WTC11 (cell line): ENCODE data around the gene LRRC7. TPM values are rescaled to one million over a fixed set of nuclear protein-coding genes. Genes with fewer than 3 reads are reported as not detected.

Experiments
- ATAC-seq: fragments of 200-7000 bp; cut with Tn5 transposase; 2 replicates; pipeline ENCODE4 v1.10.0; 2021; ENCODE audit warnings: mild to moderate bottlenecking, moderate library complexity
- CTCF ChIA-PET: fragments of 300-600 bp; sonication (Branson Sonifier 250); formaldehyde crosslinking; loops from one replicate; lab custom pipeline; 2021; ENCODE audit warnings: antibody characterized with exemption; lab: Charles Lee
- POLR2A ChIA-PET: fragments of 350-600 bp; sonication (Branson Sonifier 250); formaldehyde crosslinking; loops from one replicate; lab custom pipeline; 2021; ENCODE audit warnings: antibody characterized with exemption; lab: Charles Lee
- DNase-seq: peaks from one replicate; pipeline ENCODE4 v3.0.0; 2021; ENCODE audit warnings: low spot score
- H3K27ac Mint-ChIP-seq: 2 replicates; pipeline ENCODE4 v1.8.0; 2021; ENCODE audit warnings: mixed read lengths
- H3K27me3 Mint-ChIP-seq: 2 replicates; pipeline ENCODE4 v1.8.0; 2021; ENCODE audit warnings: low read depth, mild to moderate bottlenecking, moderate library complexity, mixed read lengths
- H3K36me3 Mint-ChIP-seq: 2 replicates; pipeline ENCODE4 v1.8.0; 2021; ENCODE audit warnings: mixed read lengths
- H3K4me1 Mint-ChIP-seq: 2 replicates; pipeline ENCODE4 v1.8.0; 2022; ENCODE audit warnings: mixed read lengths
- H3K4me3 Mint-ChIP-seq: 2 replicates; pipeline ENCODE4 v1.8.0; 2021; ENCODE audit warnings: mild to moderate bottlenecking, moderate library complexity, mixed read lengths
- H3K9me3 Mint-ChIP-seq: 2 replicates; pipeline ENCODE4 v1.8.0; 2021; ENCODE audit warnings: mixed read lengths
- AR ChIP-seq: fragments of 250-450 bp; sonication (Bioruptor Pico); IDR thresholded peaks from 2 replicates; pipeline ENCODE4 v1.9.0; 2021; ENCODE audit warnings: mild to moderate bottlenecking
- ATF2 ChIP-seq: sonication (generic); formaldehyde crosslinking; IDR thresholded peaks from 2 replicates; pipeline ENCODE4 v1.8.1; 2022; ENCODE audit warnings: low read depth, missing genetic modification reagents, borderline replicate concordance
- ATF3 ChIP-seq: sonication (generic); formaldehyde crosslinking; conservative IDR thresholded peaks from 2 replicates; pipeline ENCODE4 v1.8.1; 2022; ENCODE audit warnings: mild to moderate bottlenecking, missing genetic modification reagents
- CBFB ChIP-seq: sonication (generic); formaldehyde crosslinking; IDR thresholded peaks from 2 replicates; pipeline ENCODE4 v1.8.1; 2022; ENCODE audit warnings: mild to moderate bottlenecking, low read depth, missing genetic modification reagents
- E2F5 ChIP-seq: sonication (generic); formaldehyde crosslinking; IDR thresholded peaks from 2 replicates; pipeline ENCODE4 v1.8.1; 2022; ENCODE audit warnings: mild to moderate bottlenecking, moderate library complexity, missing genetic modification reagents
- FOXJ3 ChIP-seq: sonication (generic); formaldehyde crosslinking; IDR thresholded peaks from 2 replicates; pipeline ENCODE4 v1.9.0; 2021; ENCODE audit warnings: missing genetic modification reagents, mild to moderate bottlenecking, borderline replicate concordance
- FOXP1 ChIP-seq: sonication (generic); formaldehyde crosslinking; IDR thresholded peaks from 2 replicates; pipeline ENCODE4 v1.8.0; 2022; ENCODE audit warnings: missing genetic modification reagents, mild to moderate bottlenecking, moderate library complexity, borderline replicate concordance
- GTF2I ChIP-seq: fragments of 250-450 bp; sonication (Bioruptor Pico); conservative IDR thresholded peaks from 2 replicates; pipeline ENCODE4 v1.4.0; 2021; ENCODE audit warnings: mild to moderate bottlenecking
- NR2C2 ChIP-seq: sonication (generic); formaldehyde crosslinking; IDR thresholded peaks from 2 replicates; pipeline ENCODE4 v1.8.0; 2022; ENCODE audit warnings: mild to moderate bottlenecking, missing genetic modification reagents
- PRDM15 ChIP-seq: sonication (generic); formaldehyde crosslinking; IDR thresholded peaks from 2 replicates; pipeline ENCODE4 v1.8.0; 2022; ENCODE audit warnings: missing genetic modification reagents
- PRRX2 ChIP-seq: fragments of 250-450 bp; sonication (Bioruptor Pico); IDR thresholded peaks from 2 replicates; pipeline ENCODE4 v1.8.0; 2021; ENCODE audit warnings: mild to moderate bottlenecking
- RELA ChIP-seq: sonication (generic); formaldehyde crosslinking; IDR thresholded peaks from 2 replicates; pipeline ENCODE4 v1.8.1; 2022; ENCODE audit warnings: missing genetic modification reagents, mild to moderate bottlenecking, borderline replicate concordance
- SMAD3 ChIP-seq: sonication (generic); formaldehyde crosslinking; IDR thresholded peaks from 2 replicates; pipeline ENCODE4 v1.8.0; 2022; ENCODE audit warnings: missing genetic modification reagents, mild to moderate bottlenecking, borderline replicate concordance
- SMAD4 ChIP-seq: sonication (generic); formaldehyde crosslinking; IDR thresholded peaks from 2 replicates; pipeline ENCODE4 v1.8.0; 2022; ENCODE audit warnings: mild to moderate bottlenecking, missing genetic modification reagents
- TCF7 ChIP-seq: sonication (generic); formaldehyde crosslinking; IDR thresholded peaks from 2 replicates; pipeline ENCODE4 v1.8.0; 2022; ENCODE audit warnings: mild to moderate bottlenecking, low read depth, missing genetic modification reagents, moderate library complexity
- TP53 ChIP-seq: sonication (generic); formaldehyde crosslinking; IDR thresholded peaks from 2 replicates; pipeline ENCODE4 v1.8.1; 2023; ENCODE audit warnings: mild to moderate bottlenecking, missing genetic modification reagents
- ZBTB43 ChIP-seq: sonication (generic); formaldehyde crosslinking; IDR thresholded peaks from 2 replicates; pipeline ENCODE4 v1.8.1; 2023; ENCODE audit warnings: mild to moderate bottlenecking, missing genetic modification reagents
- ZNF121 ChIP-seq: sonication (generic); formaldehyde crosslinking; IDR thresholded peaks from 2 replicates; pipeline ENCODE4 v1.8.0; 2023; ENCODE audit warnings: missing genetic modification reagents
- ZNF263 ChIP-seq: sonication (generic); formaldehyde crosslinking; IDR thresholded peaks from 2 replicates; pipeline ENCODE4 v1.8.1; 2022; ENCODE audit warnings: low read depth, mild to moderate bottlenecking, moderate library complexity, missing genetic modification reagents
- ZNF317 ChIP-seq: sonication (generic); formaldehyde crosslinking; IDR thresholded peaks from 2 replicates; pipeline ENCODE4 v1.8.1; 2023; ENCODE audit warnings: low read depth, mild to moderate bottlenecking, moderate library complexity, missing genetic modification reagents, borderline replicate concordance
- ZSCAN18 ChIP-seq: fragments of 250-450 bp; sonication (Bioruptor Pico); IDR thresholded peaks from 2 replicates; pipeline ENCODE4 v2.1.2; 2022; ENCODE audit warnings: mild to moderate bottlenecking, moderate library complexity
- total RNA-seq: library from RNA; stranded (reverse); gene quantifications from 3 replicates; pipeline ENCODE4 v1.2.3, GENCODE V29; 2021

Gene LRRC7
- total RNA-seq, 1 experiment from 2014 or later, result not detected

- DNase-seq, result no peak
- no peaks in the 10 kb centered on the region for H3K36me3 Mint-ChIP-seq
- no peak for TF ChIP-seq ZNF263 (CRISPR knock-in tag)
- no peak for TF ChIP-seq RELA (CRISPR knock-in tag)
- TF ChIP-seq, all 79 proteins: peak for 0
- no peak overlapping the region for H3K4me3 Mint-ChIP-seq
- no peaks in the 10 kb centered on the region for H3K4me1 Mint-ChIP-seq
- ATAC-seq, result no peak
- H3K27ac Mint-ChIP-seq, result no peak overlapping the region
- H3K9me3 Mint-ChIP-seq, result no peaks in the 10 kb centered on the region
- POLR2A ChIA-PET, result no interaction called here
- no peaks in the 10 kb centered on the region; the same call in 1 of the 2 replicates for H3K27me3 Mint-ChIP-seq
- CTCF ChIA-PET, result no interaction called here
These were observed 227.1 kb downstream of the LRRC7 start for GRCh38 chr1:69794831-69795230.

GRCh38 chr1:69814926-69815325 lies 247.2 kb downstream of the LRRC7 start:
- TF ChIP-seq CBFB (CRISPR knock-in tag) (no peak), TP53 (CRISPR knock-in tag) (no peak), PRDM15 (CRISPR knock-in tag) (no peak), AR (no peak), ZSCAN18 (CRISPR knock-in tag) (no peak), TCF7 (CRISPR knock-in tag) (no peak), ATF3 (CRISPR knock-in tag) (no peak), GTF2I (CRISPR knock-in tag) (no peak)
- H3K36me3 Mint-ChIP-seq, result no peaks in the 10 kb centered on the region
- H3K4me1 Mint-ChIP-seq, result no peaks in the 10 kb centered on the region
- ChIA-PET CTCF (interaction anchor here (1.1 kb wide), 1 partner anchor 12 kb away, joined by 3 read pairs; no protein-coding TSS in a partner anchor), POLR2A (no interaction called here)
- DNase-seq, result no peak
- H3K4me3 Mint-ChIP-seq, result no peak overlapping the region
- no peak overlapping the region for H3K27ac Mint-ChIP-seq
- H3K27me3 Mint-ChIP-seq, result no peaks in the 10 kb centered on the region
- no peaks in the 10 kb centered on the region for H3K9me3 Mint-ChIP-seq
- ATAC-seq, result no peak

GRCh38 chr1:69824932-69825331 lies 257.2 kb downstream of the LRRC7 start:
- no peak overlapping the region for H3K4me3 Mint-ChIP-seq
- DNase-seq (no peak), ATAC-seq (no peak)
- H3K36me3 Mint-ChIP-seq, result no peaks in the 10 kb centered on the region
- CTCF ChIA-PET, result no interaction called here
- no peaks in the 10 kb centered on the region for H3K27me3 Mint-ChIP-seq
- no peak overlapping the region for H3K27ac Mint-ChIP-seq
- POLR2A ChIA-PET, result no interaction called here
- no peaks in the 10 kb centered on the region for H3K4me1 Mint-ChIP-seq
- H3K9me3 Mint-ChIP-seq, result no peaks in the 10 kb centered on the region
- no peak for TF ChIP-seq CBFB (CRISPR knock-in tag)
- TF ChIP-seq SMAD3 (CRISPR knock-in tag), result no peak
- TF ChIP-seq FOXP1 (CRISPR knock-in tag), result no peak
- no peak for TF ChIP-seq PRRX2 (CRISPR knock-in tag)
- no peak for TF ChIP-seq TCF7 (CRISPR knock-in tag)
- no peak for TF ChIP-seq ZBTB43 (CRISPR knock-in tag)
- TF ChIP-seq NR2C2 (CRISPR knock-in tag), result no peak
- TF ChIP-seq SMAD4 (CRISPR knock-in tag), result no peak
- TF ChIP-seq ZNF121, result no peak
- TF ChIP-seq E2F5 (CRISPR knock-in tag), result no peak
- TF ChIP-seq FOXJ3 (CRISPR knock-in tag), result no peak
- no peak for TF ChIP-seq ZNF317 (CRISPR knock-in tag)
- no peak for TF ChIP-seq ATF2
